Measurements from ENCODE around the gene ELANE.

DNA sequence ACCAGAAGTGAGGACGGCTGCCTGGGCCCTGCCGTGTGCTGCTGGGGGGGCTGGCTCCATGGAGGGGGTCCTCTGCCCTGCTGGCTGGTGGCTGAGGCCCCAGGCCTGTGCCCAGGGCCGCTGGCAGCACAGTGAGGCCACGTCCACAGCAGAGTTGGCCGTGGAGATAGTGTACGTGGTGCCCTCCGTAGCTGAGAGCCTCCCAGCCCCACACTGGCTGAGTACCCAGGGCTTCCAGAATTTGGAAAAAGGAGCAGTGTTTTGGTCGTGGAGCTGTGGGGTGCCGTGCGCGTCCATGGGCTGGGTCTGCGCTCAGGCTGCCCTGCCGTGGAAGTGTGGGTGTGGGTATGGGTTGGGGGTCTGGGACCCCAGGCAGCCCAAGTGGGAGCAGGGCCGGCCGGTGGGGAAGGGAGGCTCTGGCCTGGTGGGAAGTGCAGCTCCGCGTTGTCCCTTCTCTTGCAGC lies 49.0 kb upstream of the ELANE start:
- TF ChIP-seq CTCF (conservative IDR thresholded peaks at IDR 0.05 in 1 of 2, IDR thresholded peaks at IDR 0.05 in 1 of 2; ENCODE audit: extremely low read depth in 1 of 2, insufficient read depth in 1 of 2, low read depth in 1 of 2, low read length in 2 of 2) = no peak
- no peak for TF ChIP-seq EZH2 (IDR thresholded peaks at IDR 0.05; ENCODE audit: borderline replicate concordance, low read length)
